ENCODE data around the gene ERMARD.

The ERMARD gene

DNA sequence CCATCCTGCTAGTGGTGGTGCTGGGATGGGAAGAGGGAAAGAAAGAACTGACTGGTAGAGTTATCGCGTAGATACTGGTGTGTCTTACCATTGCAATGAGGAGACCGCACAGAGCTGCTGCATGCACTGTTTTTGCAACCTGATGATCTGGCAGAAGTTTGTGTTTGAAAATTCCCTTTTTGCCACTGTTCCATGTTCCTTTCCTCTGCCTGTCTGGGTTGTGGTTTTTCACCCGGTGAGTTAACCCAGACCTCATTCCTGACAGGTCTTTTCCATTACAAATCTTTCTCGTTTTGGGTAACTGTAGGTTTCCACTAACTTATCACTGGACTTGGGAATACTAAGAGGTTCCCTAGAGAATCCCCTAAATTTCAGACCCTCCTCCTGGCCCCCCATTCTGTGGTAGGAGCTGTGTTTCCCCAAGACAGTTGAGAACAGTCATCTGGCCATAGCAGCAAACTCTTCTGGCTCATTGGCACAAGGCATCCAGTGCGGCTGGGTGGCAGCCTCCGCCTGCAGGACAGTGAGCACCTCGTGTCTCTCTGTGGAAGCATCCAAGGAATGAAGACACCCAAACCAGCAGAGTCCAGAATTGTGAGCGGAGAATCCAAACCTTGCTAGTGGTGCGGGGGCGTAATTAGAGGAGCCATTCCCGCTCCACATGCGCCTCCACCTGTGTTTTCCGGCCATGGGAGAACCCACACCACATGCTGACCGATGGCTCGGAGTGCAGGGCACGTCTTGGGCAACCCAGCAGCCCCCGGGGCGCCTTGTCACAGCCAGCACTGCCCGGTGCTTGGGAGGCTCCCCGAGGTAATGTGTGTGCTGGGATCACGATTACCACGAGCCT lies 32.8 kb downstream of the ERMARD start:
- no peak for DNase-seq

DNA sequence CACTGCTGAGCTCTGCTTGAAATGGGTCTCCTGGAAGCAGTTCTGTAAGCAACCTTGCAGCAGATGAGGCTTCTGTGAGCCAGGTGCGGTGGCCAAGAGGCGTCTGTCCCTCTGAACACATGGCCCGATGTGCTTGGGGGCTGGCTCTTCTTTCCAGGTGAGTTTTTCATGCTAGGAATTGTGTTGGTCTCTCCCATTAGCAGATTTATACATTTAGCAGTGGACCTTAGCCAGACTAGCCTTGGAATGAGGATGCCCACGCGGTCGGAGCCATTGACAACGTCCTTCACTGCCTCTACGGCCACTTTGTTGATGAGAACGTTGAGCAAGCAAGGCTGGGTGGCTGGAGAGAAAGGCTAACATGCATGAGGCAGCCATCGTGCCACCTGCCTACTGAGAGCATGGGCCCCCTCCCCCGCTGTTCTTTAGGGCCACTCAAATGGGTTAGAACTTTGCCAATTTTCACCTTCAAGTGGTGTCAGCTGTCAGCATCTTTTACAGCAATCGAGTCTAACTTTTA lies 33.5 kb downstream of the ERMARD start:
- DNase-seq: no peak

DNA sequence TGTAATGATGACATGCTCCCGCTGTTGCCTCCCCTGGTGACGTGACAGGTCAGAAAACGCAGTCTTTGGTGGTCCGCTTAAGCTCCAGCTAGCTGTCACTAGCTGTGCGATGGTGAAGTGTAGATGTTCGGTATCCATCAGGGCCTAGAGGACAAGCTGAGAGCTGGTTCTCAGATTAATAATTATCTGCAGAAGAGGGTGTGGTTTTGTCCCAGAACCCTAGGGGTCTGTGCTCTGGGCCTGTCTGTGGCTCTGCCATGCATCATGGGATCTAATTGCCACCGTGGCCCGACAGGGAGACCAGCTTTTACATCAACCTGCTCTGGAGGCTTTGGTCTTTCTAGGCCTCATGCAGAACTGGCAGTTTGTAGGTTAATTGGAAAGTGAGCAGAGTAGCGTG lies 34.1 kb downstream of the ERMARD start:
- no peak for DNase-seq

DNA sequence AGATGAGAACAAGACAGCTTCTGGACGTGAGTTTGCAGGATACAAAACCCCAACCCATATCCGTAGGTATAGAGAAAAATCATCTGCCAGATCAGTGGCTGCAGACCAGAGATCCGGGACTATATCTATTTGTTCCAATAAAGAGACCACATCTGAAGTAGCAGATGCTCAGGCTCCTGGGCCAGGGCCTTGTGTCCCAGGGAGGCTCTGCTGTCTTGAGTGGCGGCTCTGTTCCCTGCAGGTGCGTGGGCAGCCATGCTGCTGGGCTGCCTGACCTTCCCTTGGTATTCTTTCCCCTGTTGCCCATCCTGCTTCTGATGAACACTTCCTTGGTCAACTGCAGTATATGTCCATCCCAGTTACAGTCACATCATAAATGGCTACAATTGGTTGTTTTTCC lies 34.9 kb downstream of the ERMARD start:
- no peak for DNase-seq

DNA sequence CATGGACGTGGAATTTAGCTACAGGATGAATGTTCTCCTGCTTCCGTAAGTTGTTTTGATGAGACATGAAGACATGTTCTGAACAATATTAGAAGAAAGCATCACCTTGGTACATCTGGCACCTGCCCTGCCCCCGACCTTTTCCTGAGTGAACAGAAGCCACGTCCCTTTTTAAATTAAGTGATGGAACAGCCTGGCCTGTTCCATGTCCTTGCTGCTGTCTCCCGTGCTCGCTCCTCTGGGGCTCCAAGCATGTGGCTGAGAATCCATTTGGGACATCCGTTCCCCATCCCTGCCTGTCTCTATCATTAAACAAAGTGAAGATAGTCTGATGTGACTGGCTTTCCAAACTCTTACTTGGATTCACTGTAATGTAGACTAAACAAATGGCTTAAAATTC lies 36.4 kb downstream of the ERMARD start:
- DNase-seq: no peak

DNA sequence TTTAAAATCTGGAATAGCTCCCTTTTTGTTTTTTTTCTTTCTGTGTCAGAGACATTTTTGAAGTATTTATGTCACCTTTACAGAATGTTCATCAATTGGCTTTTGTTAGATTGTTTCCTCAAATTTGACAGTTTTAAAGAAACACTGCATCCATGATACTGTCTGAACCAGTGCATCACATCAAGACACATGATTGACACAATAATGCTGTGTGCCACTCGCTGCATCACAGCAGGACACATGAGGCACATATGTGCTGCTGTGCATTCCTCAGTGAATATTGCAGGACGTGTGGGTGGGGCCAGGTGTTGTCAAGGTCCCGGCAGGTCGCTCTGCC lies 37.4 kb downstream of the ERMARD start:
- no peak for DNase-seq

DNA sequence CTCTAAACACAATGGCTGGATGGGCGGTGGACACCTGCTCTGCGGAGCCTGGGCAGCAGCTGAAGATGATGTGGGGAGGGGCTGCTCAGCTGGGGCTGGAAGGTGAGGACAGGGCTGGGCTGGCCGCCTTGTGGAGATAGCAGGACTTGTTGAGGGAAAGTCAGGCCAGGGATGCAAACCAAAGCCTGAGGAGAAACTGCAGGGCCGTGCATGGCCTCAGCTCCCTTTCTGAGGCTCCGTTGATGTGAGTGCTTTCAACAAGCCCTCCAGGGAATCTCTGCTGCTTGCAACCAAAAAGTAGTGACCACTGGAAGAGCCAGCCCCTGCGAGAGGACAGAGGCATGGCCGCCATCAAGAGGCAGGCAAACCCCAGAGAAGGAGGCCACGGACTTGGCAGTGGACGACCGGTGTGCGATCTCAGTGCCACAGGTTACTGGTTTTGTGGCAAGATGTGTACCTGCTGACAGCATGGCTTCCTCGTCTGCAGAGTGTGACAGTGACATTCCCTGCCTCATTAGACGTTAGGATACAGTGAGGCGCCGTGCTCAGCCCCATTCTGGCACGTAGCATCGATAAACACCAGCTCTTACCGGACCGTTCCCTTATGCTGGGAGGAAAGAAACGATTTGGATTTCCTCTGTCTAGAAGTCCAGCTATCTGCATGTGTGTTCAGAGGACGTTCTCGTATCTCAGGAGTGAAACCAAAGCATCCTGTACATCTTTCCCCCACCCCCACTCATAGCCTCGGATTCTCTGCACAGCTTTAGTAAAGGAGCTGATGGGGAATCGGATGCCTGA lies 37.9 kb downstream of the ERMARD start:
- no peak for DNase-seq

DNA sequence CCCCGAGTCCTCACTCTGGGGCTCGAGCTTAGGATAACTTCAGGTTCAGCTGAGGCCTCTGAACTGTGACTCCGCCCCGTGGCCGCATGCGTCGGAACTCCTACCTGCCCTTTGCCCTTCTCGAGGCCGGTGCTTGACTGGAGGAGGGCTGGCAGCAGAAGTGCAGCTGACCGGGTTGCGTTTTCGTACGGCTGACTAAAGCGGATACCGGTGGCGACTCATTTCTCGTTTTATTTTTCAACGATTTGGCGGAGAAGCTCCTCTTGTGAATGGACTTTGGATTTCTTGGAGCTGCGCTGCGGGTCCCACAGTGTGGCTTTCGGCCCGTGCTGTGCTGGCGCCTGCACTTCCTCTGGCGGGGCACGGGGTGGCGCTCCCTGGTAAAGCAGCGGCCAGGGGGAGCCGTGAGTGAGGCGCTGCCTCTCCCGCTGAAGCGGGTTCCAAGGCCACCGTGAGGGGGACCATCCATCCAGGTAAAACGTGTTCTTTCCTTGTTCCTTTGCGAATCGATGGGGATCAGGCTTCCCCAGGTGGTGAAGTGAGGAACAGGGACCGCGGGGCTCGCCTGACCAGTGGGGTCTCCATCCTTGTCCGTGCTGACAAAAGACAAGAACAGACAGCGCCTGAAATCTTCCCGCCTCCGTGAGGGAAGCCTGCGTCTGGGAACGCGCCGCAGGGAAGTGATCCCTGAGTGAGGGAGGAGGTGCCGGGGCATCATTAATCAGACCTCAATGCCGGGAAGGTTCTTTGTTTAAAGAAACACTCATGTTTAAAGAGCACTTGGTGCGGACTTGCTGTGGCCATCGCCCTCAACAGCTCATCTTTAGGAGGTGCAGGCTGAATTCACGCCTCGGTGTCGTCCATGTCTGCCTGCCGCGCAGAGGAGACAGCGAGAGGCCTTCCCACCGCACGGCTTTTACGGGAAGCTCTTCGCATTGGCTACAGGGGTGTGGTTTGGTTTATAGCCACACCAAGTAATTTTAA lies 38.8 kb downstream of the ERMARD start:
- peak; percentile 74 to 80 for DNase-seq

DNA sequence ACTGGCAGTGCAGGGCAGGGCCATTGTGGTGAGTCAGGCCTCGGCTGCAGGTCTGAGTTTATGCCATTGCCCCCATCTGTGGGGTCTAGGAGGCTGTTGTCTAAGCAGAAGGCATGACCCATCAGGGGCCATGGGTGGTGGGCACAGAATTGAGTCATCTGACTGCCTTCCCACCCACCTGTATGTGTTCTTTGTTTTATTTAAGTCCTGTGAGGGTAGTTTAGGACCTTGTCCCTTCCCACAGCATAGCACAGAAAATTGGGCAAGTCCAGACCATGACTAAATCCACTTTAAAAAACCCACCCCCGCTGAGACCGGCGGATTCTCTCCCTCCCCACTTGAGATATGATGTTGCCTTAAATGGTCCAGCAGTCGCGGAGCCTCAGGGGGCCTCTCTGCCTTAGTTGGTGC lies 40.3 kb downstream of the ERMARD start:
- DNase-seq: no peak

DNA sequence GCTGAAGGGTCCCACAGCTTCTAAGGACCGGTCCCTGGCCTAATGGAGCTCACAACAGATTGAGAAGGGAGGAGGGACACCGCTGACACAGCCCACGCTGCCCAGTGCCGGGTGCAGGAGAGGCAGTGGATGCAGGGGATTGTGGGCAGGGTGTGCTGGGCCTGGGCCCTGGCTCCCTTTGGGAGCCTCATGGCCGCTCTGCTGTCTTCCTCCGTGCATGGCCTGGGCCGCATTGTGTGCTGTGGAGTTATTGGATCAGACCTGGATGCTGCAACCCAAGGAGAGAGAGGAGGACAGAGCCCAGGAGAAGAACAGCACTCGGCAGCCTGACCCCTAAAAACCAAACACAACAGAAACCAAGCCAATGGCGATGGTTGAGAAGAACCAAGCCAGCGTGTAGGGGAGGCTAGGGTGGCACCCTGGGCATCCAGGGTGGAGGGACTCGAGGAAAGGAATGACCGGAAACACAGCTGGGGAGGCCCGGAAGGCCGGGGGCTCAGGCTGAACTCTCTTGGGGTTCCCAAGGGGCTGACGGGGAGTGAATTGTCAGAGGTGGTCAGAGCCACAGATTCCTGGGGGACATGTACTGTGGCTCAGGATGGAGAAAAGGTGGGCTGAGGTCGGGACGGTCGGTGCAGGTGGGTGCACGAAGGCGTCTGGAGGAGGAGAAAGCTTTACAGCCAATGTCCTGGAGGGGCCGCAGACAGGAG lies 41.0 kb downstream of the ERMARD start:
- no peak for DNase-seq

DNA sequence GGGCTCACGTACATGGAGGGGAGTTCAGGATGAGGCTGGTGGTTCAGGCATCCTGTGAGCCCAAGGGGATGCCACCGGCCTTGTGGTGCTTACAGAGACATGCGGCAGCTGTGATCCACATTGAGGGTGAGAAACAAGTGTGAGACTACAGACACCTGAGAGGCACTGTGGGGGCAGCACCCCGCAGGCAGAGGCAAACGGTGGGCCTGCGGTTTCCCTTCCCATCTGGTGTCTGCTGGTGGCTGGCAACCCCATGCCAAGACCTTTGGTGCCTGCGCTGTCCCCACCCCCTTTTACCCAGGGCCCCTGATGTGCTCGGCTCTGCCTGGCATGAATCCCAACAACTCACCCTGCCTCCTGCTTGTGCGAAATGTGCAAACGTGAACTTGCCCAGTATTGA lies 42.0 kb downstream of the ERMARD start:
- DNase-seq: no peak

DNA sequence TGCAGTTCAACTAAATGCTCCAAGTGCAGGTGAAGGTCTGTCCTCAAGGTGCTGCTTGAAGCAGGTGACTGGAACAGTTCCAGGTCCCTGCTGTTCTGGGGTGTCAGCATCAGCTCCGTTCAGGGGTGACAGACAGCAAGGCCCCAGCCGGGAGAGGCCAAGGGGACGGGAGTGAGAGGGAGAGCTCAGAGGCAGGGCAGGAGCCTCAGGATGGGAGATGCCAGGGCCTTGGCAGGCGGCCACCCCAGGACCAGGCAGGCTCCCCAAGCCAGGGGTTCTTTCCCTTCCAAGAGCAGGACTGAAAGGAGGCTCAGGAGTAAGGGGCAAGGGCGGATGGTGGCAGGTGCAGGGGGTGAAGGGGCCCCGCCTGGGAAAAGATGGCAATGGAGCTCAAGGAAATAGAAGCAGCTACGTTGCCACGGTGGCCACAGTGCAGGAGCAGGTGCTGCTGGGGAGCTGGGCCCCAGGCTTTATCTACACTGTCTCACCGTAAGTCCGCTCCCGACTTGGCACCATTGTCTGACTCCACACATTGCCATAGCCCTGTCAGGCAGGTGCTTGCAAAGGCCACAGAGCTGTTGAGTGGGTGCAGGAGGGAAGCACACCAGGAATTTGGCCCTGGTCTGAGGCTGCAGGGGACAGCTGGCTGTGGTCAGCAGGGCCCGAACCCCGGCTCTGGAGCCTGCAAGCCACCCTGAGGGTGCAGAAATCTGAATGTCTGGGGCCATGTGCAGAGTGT lies 43.1 kb downstream of the ERMARD start:
- DNase-seq: no peak

DNA sequence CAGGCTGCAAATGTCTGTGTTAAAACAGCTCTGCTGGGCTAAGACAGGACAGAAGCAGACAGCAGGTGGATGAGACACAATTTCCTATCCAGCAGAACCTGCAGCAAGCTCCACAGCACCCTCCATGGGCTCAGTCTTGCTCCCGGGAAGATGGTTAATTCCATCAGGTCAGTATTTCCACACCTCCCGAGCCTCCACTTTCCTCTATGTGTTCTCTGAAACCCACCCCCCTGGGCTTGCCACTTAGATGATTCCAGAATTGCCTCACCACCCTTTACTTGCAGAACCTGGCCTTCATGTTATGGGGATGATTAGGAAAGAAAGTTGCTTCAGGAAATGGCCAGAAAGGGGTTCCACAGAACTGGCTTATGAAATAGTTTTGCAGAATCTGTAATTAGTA lies 43.8 kb downstream of the ERMARD start:
- peak; percentile 74 to 84 for DNase-seq

DNA sequence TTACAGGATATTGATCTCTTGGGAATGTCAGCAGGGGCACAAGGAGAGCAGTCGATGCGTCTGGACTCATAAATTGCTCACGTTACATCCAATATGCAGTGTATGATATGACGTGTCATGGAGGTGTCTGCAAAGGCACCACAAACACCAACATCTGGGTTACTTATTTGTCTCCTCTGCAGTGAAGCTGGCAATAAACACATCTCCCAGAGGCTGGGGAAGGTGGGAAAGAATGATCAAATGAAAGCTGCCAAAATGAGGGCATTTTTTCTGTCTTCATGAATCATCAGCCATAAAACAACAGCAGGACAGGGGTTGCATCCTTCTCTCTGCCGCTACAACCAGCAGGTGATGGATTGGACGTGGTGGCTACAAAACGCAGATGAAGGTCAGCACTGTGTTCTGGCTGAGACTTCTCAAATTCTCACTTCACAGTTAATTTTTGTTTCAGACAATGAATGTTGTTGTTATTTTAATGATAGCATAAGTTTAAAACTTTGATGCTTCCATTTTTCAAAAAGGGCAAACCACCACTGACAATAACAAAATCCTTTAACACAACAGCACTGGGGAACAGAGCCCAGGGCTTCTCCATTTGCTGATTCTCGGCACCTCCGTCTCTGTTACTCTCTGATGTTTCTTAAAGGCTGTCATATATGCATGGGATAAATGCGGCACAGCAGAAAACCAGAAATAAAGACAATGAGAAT lies 47.5 kb downstream of the ERMARD start:
- DNase-seq: no peak

DNA sequence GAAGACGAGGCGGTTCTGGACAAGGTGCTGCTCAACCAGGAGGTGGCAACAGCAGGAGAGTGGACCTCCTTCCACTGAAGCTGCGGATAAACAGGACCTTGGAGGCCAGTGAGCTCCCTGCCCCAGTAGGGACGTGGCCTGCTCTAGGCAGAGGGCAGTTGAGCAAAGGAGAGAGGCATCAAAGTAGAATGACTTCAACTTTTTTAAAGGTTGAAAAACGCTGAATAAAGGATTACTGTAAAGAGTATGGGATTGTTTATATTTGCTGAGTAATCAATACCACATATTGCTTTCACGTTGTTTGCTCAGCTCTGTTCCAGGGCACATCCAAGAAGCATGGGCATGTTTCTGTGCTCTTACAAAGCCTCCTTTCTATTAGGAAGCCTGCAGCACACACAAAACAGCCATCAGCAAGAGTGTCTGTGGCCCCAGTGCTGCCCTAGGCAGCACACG lies 48.1 kb downstream of the ERMARD start:
- DNase-seq: no peak

DNA sequence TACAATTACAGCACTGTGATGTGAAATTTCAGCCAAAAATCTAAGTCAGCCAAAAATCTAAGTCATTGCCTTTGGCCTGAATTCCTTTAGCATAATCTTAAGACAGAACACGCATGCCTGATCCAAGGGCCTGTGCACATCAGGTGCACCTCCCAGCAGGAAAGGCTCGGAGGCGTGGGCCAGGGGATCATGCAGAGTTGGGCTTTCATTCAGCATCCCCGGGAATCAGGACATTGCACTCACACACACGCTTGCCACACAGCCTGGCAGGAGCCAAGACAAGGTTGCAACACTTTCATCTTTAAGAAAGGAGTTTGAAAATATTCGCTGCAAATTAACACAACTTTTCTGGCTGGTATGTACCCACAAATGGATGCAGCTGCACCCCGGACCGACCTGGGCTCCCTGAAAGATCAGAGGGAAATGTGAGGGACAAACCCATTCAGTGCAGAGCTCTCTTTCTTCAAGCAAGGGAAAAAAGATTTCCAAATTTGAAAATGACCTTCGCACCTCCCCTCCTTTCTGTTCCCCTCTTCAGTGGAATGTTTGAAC lies 48.8 kb downstream of the ERMARD start:
- DNase-seq: no peak

DNA sequence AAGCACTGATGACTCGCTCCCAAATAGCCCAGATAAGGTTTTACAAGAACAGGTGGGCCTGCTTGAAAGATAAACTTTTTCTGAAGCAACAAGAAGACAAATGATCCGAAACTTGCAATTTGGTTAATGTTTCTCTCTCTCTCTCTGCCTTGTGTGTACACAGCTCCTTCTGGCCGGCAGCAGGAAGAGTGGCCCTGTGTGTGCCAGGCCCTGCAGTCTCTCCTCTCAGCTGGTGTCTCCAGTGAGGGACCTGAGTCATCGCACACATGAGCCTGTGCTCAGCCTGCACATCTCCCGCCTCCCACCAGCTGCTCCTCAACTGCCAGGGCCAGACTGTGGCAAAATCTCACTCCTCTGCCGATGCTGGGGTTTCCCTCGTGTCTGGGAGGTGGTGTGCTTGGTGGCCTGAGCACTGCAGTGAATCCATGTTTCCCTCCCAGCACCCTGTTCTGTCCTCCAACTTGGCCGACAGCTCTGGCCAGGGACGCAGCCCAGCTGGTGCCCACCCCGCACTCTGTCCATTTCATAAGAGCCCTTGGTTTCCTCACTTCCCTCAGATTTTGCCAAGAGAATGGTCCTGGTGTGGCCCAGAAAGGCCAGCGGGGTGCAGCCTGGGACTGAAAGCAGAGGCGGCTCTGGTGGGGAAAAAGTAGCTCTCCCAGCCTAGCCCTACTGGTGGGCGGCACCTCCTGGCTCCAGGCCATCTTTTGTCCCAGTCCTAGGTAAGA lies 49.4 kb downstream of the ERMARD start:
- no peak for DNase-seq

DNA sequence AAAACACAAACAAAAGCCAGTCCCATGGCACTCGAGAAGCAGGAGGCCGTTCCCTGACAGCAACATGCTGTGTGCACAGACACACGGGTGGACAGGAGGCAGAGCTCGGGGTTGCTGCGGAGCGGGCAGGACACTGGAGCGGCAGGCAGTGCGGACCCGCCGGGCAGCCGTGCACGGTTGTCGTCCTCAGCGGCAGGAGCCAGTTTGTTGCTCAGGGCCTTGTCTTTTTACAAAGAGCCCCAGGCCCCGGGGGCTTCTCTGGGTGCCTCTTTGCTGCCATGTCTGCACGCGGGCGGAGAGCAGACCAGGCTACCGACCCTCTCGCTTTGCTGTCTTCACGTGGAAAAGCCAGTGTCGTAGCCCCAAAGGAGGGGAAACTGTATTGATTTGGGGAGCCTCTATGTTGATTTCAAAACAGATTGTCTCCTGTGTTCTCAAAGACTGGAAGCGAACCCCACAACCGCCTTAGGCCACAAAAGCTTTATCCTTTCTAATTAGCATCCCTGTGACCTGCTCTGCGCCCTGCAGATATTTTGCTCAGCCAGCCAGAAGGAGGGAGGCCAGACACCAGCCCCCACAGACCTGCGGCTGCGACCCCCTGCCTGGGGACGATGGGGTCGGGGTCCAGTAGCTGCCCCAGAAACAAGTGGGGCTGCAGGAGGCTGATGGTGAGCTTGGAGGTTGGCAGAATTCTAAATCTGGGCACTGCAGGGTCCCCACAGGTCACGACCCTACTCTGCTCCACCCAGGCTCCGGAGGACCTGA lies 50.2 kb downstream of the ERMARD start:
- no peak for DNase-seq

DNA sequence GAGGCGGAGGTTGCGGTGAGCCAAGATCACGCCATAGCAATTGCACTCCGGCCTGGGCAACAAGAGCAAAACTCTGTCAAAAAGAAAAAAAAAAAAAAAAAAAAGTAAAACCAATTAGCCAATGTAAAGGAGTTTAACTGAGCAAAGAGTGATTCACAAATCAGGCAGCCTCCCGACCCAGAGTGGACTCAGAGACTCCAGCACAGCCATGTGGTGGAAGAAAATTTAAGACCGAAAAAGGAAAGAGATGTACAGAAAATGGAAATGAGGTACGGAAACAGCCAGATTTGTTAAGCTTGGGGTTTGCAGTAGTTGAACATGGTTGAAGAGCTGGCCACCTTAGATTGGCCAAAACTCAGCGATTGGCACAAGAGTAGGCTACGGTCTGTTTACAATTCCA lies 51.4 kb downstream of the ERMARD start:
- DNase-seq: no peak
